ENCODE measurements around the gene RANBP17. TPM values are rescaled to one million over a fixed set of nuclear protein-coding genes. Genes with fewer than 3 reads are reported as not detected.

RANBP17 gene
- total RNA-seq, 4 donors from 2014 or later, result 10.2 to 13.8 (median 10.9) TPM

GRCh38 chr5:171268700-171269620 is 407.1 kb downstream of the RANBP17 start:
- Histone ChIP-seq H3K9me3 (no peaks in the 10 kb centered on the region), H3K27me3 (no peaks in the 10 kb centered on the region), H3K36me3 (no peaks in the 10 kb centered on the region), H3K27ac (no peak overlapping the region), H3K4me3 (no peak overlapping the region), H3K4me1 (no peaks in the 10 kb centered on the region)
- in situ Hi-C loops (cut with MboI; ENCODE audit: low pct_ligation_motif_present in 1 of 4, low pct_unique_long_range_greater_than_20kb in 1 of 4, low sequenced_read_pairs in 3 of 4), result no loop called here
- WGBS, 2 donors (ENCODE audit: low coverage in 1 of 2), result 68 to 85% methylated on average over 7 of the region's 7 CpGs
- no peak for DNase-seq
- no peak for TF ChIP-seq POLR2A (IDR thresholded peaks at IDR 0.05)
- TF ChIP-seq EP300 (IDR thresholded peaks at IDR 0.05; ENCODE audit: low read depth), result no peak
- no peak for TF ChIP-seq POLR2AphosphoS5 (IDR thresholded peaks at IDR 0.05)
- TF ChIP-seq CTCF (IDR thresholded peaks at IDR 0.05), result no peak
- intact Hi-C loops (cut with DNase I; ENCODE audit: low total_unique reads), result no loop called here

GRCh38 chr5:171269717-171270116 is 407.9 kb downstream of the RANBP17 start:
- H3K4me3 ChIP-seq, result no peak overlapping the region
- no peaks in the 10 kb centered on the region for H3K27me3 ChIP-seq
- 71 to 77% methylated on average over 2 of the region's 2 CpGs for WGBS, 2 donors (ENCODE audit: low coverage in 1 of 2)
- intact Hi-C loops (cut with DNase I; ENCODE audit: low total_unique reads), result no loop called here
- in situ Hi-C loops (cut with MboI; ENCODE audit: low pct_ligation_motif_present in 1 of 4, low pct_unique_long_range_greater_than_20kb in 1 of 4, low sequenced_read_pairs in 3 of 4), result no loop called here
- H3K36me3 ChIP-seq, result no peaks in the 10 kb centered on the region
- no peak overlapping the region for H3K27ac ChIP-seq
- TF ChIP-seq CTCF (IDR thresholded peaks at IDR 0.05), result no peak
- H3K4me1 ChIP-seq, result no peaks in the 10 kb centered on the region
- no peak for DNase-seq
- no peaks in the 10 kb centered on the region for H3K9me3 ChIP-seq

- no peaks in the 10 kb centered on the region for H3K9me3 ChIP-seq
- no peak for DNase-seq
- H3K27ac ChIP-seq, result no peak overlapping the region
- no peaks in the 10 kb centered on the region for H3K4me1 ChIP-seq
- intact Hi-C loops (cut with DNase I; ENCODE audit: low total_unique reads) (no loop called here), in situ Hi-C loops (cut with MboI; ENCODE audit: low pct_ligation_motif_present in 1 of 4, low pct_unique_long_range_greater_than_20kb in 1 of 4, low sequenced_read_pairs in 3 of 4) (no loop called here)
- no peaks in the 10 kb centered on the region for H3K36me3 ChIP-seq
- TF ChIP-seq POLR2A (IDR thresholded peaks at IDR 0.05), result no peak
- TF ChIP-seq POLR2AphosphoS5 (IDR thresholded peaks at IDR 0.05), result no peak
- TF ChIP-seq CTCF (IDR thresholded peaks at IDR 0.05), result no peak
- no peak for TF ChIP-seq EP300 (IDR thresholded peaks at IDR 0.05; ENCODE audit: low read depth)
- no peak overlapping the region for H3K4me3 ChIP-seq
- no peaks in the 10 kb centered on the region for H3K27me3 ChIP-seq
- 90 to 94% methylated on average over 3 of the region's 3 CpGs for WGBS, 2 donors (ENCODE audit: low coverage in 1 of 2)
Observed at GRCh38 chr5:171270136-171270535, 408.3 kb downstream of the RANBP17 start.

GRCh38 chr5:171271798-171272197 is 410.0 kb downstream of the RANBP17 start:
- Histone ChIP-seq H3K4me1 (no peaks in the 10 kb centered on the region), H3K36me3 (no peaks in the 10 kb centered on the region), H3K27me3 (no peaks in the 10 kb centered on the region), H3K27ac (no peak overlapping the region), H3K4me3 (no peak overlapping the region), H3K9me3 (no peaks in the 10 kb centered on the region)
- TF ChIP-seq CTCF (IDR thresholded peaks at IDR 0.05) (no peak), POLR2A (IDR thresholded peaks at IDR 0.05) (no peak), EP300 (IDR thresholded peaks at IDR 0.05; ENCODE audit: low read depth) (no peak), POLR2AphosphoS5 (IDR thresholded peaks at IDR 0.05) (no peak)
- intact Hi-C loops (cut with DNase I; ENCODE audit: low total_unique reads), result no loop called here
- no peak for DNase-seq
- 95 to 96% methylated on average over 3 of the region's 3 CpGs for WGBS, 2 donors (ENCODE audit: low coverage in 1 of 2)
- in situ Hi-C loops (cut with MboI; ENCODE audit: low pct_ligation_motif_present in 1 of 4, low pct_unique_long_range_greater_than_20kb in 1 of 4, low sequenced_read_pairs in 3 of 4), result no loop called here
